GM19468 (cell line): ENCODE data around the gene PLCXD3.
"Not testable (repeated sequence)": the region's sequence is repeated elsewhere in the genome, so short reads cannot be mapped to it uniquely, and the experiment has no call there.

Experiments
- ATAC-seq: cut with Tn5 transposase; IDR thresholded peaks from one replicate; pipeline ENCODE4 v1.9.1; 2021; ENCODE audit warnings: mild to moderate bottlenecking, moderate library complexity, moderate number of reproducible peaks; ENCODE audit not compliant: unreplicated experiment; ENCODE audit errors: extremely low read depth

The PLCXD3 gene

DNA sequence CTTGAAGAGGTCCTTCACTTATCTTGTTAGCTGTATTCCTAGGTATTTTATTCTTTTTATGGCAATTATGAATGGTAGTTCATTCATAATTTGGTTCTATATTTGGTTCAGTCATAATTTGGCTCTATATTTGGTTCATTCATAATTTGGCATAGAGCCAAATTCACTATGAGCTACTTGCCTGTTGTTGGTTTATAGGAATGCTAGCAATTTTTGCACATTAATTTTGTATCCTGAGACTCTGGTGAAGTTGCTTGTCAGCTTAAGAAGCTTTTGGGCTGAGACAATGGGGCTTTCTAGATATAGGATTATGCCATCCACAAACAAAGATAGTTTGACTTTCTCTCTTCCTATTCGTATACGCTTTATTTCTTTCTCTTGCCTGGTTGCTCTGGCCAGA lies 142.2 kb downstream of the PLCXD3 start:
- ATAC-seq: no peak

DNA sequence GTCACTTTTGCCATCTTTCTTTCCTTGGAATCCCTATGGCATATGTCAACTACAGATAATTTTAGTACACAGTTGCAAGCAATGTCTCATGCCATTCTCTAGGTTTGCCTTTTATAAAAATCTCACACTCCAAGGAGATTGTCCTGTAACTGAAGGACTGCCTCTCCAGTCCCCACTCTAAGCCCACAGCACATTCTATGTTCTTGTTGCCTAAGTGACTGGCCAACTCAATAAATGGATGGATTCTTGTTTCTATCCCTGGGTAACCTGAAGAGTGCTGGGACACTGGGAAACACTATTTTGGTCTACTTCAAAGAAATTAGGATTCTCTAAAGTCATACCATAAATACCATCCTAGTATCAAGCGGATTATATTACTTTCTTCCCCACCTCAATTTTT lies 145.0 kb downstream of the PLCXD3 start:
- no peak for ATAC-seq

DNA sequence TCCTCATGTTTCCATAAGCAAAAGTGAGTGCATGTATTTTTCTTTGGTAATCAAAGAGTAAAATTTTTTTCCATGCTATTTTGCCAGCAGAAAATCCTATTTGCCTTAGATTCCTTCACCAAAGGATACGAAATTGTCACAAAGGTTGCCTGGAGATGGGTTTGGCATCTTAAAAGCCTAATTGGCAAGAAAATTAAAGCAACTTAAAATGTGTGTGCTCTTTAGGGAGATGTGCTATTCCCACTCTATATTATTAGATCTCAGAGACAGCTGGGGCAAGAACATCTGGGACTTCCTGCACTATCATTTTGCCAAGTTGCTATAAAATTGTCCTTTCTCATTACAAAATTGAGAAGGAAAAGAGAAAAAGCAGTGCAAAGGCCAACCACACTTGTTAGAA lies 146.1 kb downstream of the PLCXD3 start:
- no peak for ATAC-seq

DNA sequence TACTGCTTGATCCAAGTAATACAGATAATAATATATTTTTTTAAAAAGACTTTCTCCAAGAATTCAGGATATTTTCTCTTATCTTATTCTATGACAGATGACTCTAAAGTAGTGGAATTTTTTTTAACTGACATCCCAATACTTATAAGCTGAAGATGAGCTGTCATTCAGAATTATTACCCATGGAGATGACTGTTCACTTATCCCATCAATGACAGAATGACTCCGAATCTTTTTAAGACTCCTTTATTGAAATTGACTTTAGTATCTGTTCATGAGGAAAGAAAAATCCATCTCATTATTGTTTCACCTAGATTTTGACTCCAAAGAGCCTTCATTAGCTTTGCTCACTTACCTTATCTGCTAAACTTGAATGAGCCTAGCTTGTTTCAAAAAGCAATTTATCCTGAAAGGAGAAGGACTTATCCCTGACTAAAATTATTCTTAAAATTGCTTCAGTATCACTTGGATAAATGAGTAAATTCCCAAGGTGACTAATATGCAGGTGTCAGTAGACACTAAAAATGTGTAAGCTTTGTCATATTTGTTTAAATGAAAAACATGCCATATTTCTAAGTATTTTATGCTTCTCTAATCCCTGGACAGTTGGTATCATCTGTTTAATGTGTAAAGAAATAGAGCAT lies 146.9 kb downstream of the PLCXD3 start:
- ATAC-seq: no peak

DNA sequence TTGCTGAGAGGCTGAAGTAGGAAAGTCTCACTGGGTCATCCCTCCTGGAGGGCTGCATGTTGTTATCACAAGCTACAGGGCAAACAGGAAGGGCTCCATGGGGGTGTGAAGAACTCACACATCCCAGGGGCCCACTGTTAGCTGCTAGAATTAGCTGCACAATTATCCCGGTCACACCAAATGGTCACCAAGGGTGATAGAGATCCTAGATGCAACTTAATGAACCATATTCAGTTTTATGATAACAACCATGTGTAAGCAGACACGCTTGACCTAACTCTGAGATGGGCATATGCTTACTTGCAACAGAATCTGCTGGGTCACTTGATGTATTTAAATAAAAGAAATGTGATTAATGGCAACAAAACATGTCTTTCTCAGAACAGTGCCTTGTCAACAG lies 153.6 kb downstream of the PLCXD3 start:
- ATAC-seq: no peak

DNA sequence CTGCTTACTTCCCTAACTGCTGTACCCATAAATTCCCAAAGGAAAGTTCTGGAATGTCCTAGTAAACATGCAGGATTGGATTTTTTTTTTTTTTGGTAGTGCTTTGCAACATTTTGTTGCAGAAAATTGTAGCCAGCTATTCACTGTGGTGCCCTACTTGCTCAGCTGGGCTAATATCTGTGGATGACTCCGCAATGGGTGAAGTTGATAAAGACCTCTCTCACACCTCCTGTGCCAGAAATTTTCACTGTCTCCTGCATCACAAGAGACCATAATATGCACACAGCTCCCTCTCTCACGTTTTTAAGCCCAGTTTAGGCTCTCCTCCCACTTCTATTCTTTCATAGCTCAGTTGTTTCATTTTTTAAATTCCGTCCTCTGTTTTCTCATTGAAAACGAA lies 160.6 kb downstream of the PLCXD3 start:
- no peak for ATAC-seq

DNA sequence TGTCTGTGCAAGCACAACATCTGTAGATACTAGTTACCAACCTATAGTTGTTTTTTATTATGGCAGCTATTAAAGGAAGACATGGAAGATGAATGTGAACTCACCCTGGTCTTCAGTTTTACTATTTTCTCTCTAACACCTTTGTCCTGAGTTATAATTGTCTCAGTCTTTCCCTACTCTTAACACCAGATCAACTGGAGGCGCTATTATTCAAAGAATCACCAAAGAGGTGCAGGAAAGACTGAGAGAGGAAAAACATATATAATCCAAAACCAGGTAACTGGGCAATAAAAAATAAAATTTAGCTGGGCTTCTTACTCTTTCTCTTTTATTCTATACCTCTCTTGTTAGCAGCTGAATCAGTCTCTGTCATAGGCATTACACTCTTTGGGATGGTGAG lies 162.8 kb downstream of the PLCXD3 start:
- no peak for ATAC-seq

DNA sequence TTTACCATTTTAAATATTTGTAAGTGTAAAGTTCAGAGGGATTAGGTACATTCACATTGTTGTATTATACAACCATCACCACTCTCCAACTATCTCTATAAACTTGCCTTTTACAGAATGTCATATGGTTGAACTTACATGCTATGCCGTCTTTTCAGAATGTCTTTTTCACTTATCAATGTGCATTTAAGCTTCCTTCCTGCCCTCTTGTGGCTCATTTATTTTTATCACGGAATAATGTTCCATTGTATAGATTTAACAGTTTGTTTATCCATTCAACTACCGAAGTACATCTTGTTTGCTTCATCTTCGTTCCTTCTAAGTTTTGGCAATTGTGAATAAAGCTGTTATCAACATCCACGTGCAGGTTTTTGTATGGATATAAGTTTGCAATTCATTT lies 163.8 kb downstream of the PLCXD3 start:
- ATAC-seq: no peak

DNA sequence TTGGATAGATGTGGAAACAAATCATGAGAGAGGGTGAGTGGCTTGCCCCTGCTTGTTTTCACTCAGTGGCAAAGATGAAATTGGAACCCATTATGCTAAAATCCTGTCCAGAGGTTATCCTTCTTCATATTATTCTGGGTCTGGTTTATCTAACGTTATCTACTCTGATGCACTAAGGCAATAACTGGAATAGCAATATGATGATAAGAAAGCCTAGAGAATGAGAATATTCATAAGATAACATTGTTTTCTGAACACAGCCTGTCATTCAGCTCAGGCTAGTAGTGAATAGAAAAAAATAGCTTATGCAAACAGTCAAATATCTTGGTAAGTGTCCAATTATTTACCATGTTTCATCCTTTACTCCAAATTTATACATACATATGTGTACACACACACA lies 165.1 kb downstream of the PLCXD3 start:
- ATAC-seq: no peak

DNA sequence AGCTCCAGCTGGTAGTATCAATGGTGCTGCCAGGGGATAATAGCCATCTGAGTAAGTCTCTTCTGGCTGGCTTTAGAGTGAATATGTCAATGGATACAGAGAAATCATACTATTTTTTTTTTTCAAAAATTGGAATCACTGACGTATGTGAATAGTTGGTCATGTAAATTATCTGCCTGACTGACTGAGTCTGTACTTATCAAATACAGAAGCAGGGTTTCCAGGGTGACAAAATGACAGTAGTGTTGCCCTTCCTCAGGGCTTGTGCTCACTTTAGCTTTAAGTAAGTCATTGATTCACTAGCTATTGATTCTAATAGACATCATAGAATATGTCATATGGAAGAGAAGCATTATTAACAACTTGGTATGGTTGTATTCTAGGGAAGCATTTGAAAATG lies 171.1 kb downstream of the PLCXD3 start:
- ATAC-seq: no peak

DNA sequence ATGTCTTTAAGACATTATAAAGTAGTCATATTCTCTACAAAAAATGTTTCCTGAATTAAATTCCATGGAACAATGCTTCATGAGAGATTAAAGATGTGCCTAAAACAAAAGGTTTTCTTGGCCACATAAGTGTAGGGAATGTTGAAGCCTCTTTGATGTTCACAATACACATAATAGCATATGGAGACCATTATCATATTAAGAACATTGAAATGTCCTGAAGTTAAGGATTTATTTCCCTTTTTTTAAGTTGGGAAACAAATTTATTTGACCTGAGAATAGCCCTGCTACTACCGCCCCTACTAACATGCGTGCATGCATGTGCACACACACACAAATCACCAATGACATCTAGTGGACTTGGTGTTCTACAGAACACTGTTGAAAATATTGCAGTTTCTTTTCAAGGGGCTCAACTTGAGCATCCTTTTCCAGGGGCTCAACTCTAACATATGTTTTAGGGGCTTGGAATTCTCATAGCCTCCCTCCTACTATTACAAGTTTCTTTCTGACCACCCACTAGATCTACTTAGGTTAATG lies 172.2 kb downstream of the PLCXD3 start:
- no peak for ATAC-seq

DNA sequence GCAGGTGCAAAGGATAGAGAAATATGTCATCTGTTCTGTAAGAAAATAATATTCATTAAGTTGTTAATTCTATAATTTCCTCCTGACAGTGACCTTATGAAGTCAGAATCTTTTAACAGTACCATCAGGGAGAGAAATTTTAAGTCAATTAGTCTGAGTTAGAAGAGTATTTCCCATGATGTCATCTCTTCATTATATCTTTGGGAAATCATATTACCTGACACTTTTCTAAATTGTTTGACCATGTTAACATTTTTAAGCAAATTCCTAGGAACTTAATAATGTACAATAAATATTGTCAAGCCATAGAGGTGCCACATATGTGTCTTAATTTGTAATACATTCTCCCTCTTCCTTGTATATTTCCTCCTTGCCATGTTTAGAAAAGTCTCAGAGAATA lies 172.7 kb downstream of the PLCXD3 start:
- ATAC-seq: no peak

DNA sequence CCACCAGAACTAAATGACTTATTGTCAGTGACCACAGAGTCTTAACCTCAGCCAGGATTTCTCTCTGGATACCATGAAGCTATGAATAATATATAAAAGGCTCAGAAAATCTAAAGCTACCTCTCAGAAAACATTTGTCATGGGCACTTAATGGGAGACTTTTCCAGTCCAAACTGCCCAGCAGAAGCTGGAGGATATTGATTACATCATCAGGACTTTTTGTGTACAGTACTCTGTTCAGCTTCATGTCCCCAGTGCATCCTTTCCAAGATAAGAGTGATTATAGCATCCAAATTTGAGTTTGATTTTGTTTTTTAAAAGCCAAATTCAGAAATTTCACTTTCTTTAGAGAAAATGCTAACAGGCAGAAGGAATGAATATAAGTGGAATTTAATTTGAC lies 173.2 kb downstream of the PLCXD3 start:
- ATAC-seq: no peak

DNA sequence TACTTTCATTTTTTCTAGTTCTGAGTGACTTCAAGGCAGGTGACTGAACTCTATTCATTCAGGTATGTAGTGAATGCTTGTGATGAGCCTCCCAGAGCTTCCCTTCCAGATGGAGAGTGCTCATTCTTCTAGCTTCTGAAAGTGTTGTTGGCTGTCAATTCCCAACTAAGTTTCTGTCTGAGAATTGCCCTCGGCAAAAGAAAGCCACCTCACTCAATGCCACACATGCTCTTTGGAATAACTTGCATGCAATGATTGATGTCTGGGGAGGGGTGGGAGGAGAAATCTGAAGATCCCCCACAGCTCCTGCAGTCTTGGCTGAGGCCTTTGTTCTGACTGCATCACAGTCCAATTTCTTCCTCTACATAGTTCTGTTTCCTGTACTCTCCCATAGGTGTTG lies 173.9 kb downstream of the PLCXD3 start:
- ATAC-seq: no peak

DNA sequence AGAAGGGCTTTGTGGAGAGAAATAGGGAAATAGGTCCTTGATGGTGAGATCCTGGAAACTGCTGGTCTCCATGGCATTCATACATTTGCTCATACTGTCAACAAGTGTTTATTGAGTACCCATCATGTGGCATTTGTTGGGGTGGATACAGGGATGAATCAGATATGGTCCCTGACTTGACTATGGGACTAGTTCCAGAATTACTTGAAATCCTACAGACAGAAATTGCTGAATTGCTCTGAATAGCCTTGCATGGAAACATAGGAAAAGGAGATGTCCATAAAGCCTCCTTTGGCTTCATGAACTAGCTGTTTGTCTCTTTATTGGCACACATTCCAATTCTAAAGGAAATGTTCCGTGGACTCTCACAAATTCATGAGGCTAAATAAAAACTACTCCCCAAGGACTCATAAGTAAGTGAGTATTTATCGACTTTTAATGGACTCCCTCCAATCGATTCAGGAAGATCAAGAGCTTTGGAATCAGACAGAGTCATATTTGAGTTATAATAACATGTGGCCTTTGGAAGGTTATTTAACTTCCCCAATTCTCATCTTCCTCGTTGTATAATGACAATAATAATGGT lies 174.7 kb downstream of the PLCXD3 start:
- no peak for ATAC-seq

DNA sequence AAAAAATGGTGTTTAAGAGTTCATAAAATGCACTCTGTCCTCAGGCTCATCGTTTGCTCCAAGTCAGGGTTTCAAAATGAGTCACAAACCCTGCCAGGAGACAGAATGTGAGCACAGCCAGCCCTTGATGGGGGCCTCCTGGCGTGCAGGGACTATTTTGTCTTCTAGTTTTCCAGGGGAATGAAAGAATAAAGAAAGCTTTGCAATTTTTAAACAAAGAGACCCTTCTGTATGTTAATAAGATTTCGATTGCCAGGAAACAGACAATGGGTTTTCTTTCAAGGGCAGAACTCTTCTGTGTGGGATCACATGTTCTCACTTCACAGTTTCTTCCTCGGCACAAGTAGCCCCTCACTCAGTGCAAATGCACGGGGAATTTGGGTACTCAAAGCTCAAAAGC lies 175.6 kb downstream of the PLCXD3 start:
- ATAC-seq: no peak

DNA sequence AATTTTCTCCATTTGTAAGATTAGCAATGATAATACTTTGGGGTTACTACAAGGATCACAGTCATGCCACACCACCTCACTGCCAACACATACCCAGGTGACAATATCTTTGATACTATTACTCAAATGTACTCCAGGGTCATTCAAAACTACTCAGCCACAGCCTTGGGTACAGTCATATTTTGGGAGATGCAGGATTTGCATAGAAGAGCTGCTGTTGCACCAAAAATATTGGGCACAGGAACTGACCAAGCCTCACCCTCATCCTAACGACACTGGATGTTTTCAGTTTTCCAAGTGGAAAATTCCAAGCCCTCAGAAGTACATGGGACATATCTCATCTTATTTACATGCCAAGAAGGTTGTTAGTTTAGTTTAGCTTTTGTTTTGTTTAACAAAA lies 176.2 kb downstream of the PLCXD3 start:
- ATAC-seq: no peak

DNA sequence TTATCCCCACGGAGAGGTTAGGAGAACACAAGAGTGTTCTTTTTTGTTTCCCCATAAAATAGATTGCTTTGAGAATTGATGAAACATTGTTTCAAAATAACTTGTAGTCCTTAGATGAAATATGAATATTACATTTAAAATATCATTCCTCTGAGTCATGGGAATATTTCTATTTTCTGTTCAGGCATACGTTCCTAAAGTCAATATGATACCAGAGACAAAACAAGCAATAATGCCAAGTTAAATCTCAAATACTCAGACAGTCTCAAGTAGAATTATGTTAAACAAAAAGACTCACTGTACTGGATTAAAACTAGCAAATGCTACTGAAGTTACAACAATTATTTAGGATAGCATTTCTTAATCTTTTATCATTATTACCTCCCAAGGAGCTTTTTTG lies 185.3 kb downstream of the PLCXD3 start:
- no peak for ATAC-seq

DNA sequence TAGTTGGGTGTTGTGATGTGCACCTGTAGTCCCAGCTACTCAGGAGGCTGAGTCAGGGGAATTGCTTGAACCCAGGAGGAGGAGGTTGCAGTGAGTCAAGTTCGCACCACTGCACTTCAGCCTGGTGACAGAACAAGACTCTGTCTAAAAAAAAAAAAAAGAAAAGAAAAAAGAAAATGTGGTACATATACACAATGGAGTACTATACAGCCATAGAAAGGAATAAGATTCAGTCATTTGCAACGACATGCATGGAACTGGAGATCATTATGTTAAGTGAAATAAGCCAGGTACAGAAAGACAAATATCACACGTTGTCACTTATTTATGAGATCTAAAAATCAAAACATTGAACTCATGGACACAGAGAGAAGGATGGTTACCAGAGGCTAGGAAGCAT lies 187.6 kb downstream of the PLCXD3 start:
- ATAC-seq: not testable (repeated sequence)

DNA sequence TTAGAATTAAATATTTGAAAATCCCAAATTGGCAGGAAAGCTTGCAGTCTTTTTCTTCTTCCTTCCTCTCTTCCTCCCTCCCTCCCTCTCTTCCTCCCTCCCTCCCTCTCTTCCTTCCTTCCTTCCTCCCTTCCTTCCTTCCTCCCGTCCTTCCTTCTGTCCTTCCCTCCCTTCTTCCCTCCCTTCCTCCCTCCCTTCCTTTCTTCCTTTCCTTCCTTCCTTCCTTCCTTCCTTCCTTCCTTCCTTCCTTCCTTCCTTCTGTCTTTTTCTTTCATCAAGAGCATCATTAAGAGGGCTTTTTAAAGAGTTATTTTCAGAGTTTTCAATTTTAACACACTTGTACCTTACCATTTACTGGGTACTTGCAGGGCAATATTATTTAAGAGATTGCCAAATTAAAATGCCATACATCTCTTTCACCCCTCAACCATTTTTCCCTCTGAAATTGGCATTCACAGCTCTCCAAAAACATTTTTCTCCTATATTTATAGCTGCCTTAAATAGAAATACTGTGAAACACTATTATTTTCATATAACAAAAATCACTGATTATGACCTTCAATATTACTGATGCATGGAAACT lies 197.8 kb downstream of the PLCXD3 start:
- no peak for ATAC-seq

DNA sequence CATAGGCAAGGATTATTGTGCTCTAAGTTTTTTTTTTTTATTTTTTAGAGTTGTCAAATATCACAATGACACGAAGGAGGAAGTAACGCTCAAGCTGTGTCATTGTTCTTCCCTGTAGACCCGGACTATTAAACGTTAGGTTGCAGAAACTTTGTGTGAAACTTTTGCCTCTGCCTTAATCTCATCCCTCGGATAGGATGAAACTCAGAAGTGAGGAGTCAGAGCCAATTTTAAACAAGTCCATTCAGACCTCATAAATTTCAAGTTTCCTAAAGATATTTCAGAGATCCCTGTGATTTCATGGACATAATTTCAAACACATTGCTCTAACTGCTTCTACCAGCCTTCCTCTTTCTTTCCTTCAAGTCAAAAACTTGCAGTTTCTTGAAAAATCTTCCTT lies 198.3 kb downstream of the PLCXD3 start:
- ATAC-seq: no peak

DNA sequence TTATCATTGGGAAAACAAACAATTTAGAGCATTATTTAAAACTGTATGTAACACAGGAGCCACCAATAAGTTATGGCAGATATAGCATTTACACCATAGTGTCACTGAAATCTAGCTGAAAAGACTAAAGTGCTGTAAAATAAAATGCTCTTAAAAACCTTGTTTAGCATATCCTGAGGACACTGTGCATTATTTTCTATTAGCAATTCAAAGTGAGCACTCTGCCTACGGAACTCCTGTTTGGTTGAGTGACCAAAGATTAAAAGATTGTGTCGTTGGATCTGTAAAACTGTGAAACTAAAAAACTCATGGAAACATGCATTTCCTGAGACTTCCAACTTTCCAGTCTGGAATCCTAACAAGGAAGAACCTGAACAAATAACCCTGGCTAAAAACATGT lies 201.1 kb downstream of the PLCXD3 start:
- no peak for ATAC-seq
